Measurements from ENCODE around the gene KRTAP10-8.

Gene KRTAP10-8

GRCh38 chr21:44583089-44583799, 28.6 kb upstream of the KRTAP10-8 start:
- TF ChIP-seq CTCF (IDR thresholded peaks at IDR 0.05) = no peak
- Histone ChIP-seq H3K4me1 (no peaks in the 10 kb centered on the region), H3K27ac (no peak overlapping the region), H3K4me3 (no peak overlapping the region), H3K9me3 (peaks cover 0 to 30% (median 24%) of the 10 kb centered on the region in 3 donors), H3K36me3 (no peaks in the 10 kb centered on the region), H3K27me3 (peaks cover 0 to 27% of the 10 kb centered on the region in 2 donors)
- DNase-seq = no peak
- intact Hi-C loops (cut with DNase I; ENCODE audit: low total_unique reads) = no loop called here

GRCh38 chr21:44583800-44584147, 28.1 kb upstream of the KRTAP10-8 start:
- DNase-seq = no peak
- Histone ChIP-seq H3K27me3 (peaks cover 0 to 27% of the 10 kb centered on the region in 2 donors), H3K4me3 (no peak overlapping the region), H3K36me3 (no peaks in the 10 kb centered on the region), H3K27ac (no peak overlapping the region), H3K4me1 (no peaks in the 10 kb centered on the region), H3K9me3 (peaks cover 0 to 30% (median 24%) of the 10 kb centered on the region in 3 donors)
- intact Hi-C loops (cut with DNase I; ENCODE audit: low total_unique reads) = no loop called here
- no peak for TF ChIP-seq CTCF (IDR thresholded peaks at IDR 0.05)

- DNase-seq = no peak
These were observed 26.0 kb upstream of the KRTAP10-8 start for GRCh38 chr21:44585892-44586291.

GRCh38 chr21:44589094-44589493, 22.8 kb upstream of the KRTAP10-8 start:
- no peaks in the 10 kb centered on the region for H3K36me3 ChIP-seq
- peaks cover 0 to 52% of the 10 kb centered on the region in 2 donors for H3K27me3 ChIP-seq
- intact Hi-C loops (cut with DNase I; ENCODE audit: low total_unique reads) = no loop called here
- no peak for DNase-seq
- H3K9me3 ChIP-seq = no peaks in the 10 kb centered on the region
- H3K4me3 ChIP-seq = no peak overlapping the region
- TF ChIP-seq CTCF (IDR thresholded peaks at IDR 0.05) = no peak
- H3K27ac ChIP-seq = no peak overlapping the region
- no peaks in the 10 kb centered on the region for H3K4me1 ChIP-seq

More at GRCh38 chr21:44585892-44586291, 26.0 kb upstream of the KRTAP10-8 start:
- Histone ChIP-seq H3K4me3 (no peak overlapping the region), H3K4me1 (no peaks in the 10 kb centered on the region), H3K9me3 (peaks cover 0 to 16% (median 15%) of the 10 kb centered on the region in 3 donors), H3K27ac (no peak overlapping the region), H3K36me3 (no peaks in the 10 kb centered on the region), H3K27me3 (peaks cover 0 to 37% of the 10 kb centered on the region in 2 donors)
- intact Hi-C loops (cut with DNase I; ENCODE audit: low total_unique reads) = no loop called here
- TF ChIP-seq CTCF (IDR thresholded peaks at IDR 0.05) = no peak

GRCh38 chr21:44589586-44590305, 22.1 kb upstream of the KRTAP10-8 start:
- no peak for TF ChIP-seq CTCF (IDR thresholded peaks at IDR 0.05)
- intact Hi-C loops (cut with DNase I; ENCODE audit: low total_unique reads) = no loop called here
- H3K27me3 ChIP-seq = peaks cover 0 to 49% of the 10 kb centered on the region in 2 donors

More at GRCh38 chr21:44589586-44590305, 22.1 kb upstream of the KRTAP10-8 start:
- H3K4me1 ChIP-seq = no peaks in the 10 kb centered on the region
- DNase-seq = peak in 1 of 2 donors; percentile 56
- H3K4me3 ChIP-seq = no peak overlapping the region
- no peaks in the 10 kb centered on the region for H3K36me3 ChIP-seq
- H3K9me3 ChIP-seq = no peaks in the 10 kb centered on the region
- no peak overlapping the region for H3K27ac ChIP-seq
